MCF 10A (cell line): ENCODE measurements around the gene TAC4. TPM values are rescaled to one million over a fixed set of nuclear protein-coding genes. Genes with fewer than 3 reads are reported as not detected.

Experiments used
- BruUV-seq: library from RNA; stranded (reverse); fragments of 400-500 nt; replicated peaks from 2 replicates; lab custom pipeline; 2021; lab: Mats Ljungman, UMichigan
- CTCF ChIA-PET: fragments of 300-600 bp; sonication (Branson Sonifier 250); formaldehyde crosslinking; extraction: SDS; loops from one replicate; lab custom pipeline; 2021; ENCODE audit warnings: antibody characterized with exemption, inconsistent platforms; lab: Yijun Ruan, JAX
- POLR2A ChIA-PET: fragments of 300-600, 350-650 bp; sonication (Branson Sonifier 250); formaldehyde crosslinking; extraction: SDS; loops from one replicate; lab custom pipeline; 2020; ENCODE audit warnings: antibody characterized with exemption, inconsistent platforms; lab: Yijun Ruan, JAX
- DNase-seq: peaks from one replicate; pipeline ENCODE4 v3.0.0-alpha.2; 2018; ENCODE audit not compliant: unreplicated experiment
- H3K27ac Mint-ChIP-seq: one replicate; pipeline ENCODE4 v1.8.0; 2022; ENCODE audit warnings: mild to moderate bottlenecking, low read depth, mixed read lengths; ENCODE audit not compliant: unreplicated experiment
- H3K27me3 Mint-ChIP-seq: one replicate; pipeline ENCODE4 v1.8.0; 2022; ENCODE audit warnings: mixed read lengths; ENCODE audit not compliant: insufficient read depth, unreplicated experiment
- H3K36me3 Mint-ChIP-seq: one replicate; pipeline ENCODE4 v1.8.0; 2022; ENCODE audit warnings: mild to moderate bottlenecking, moderate library complexity, mixed read lengths; ENCODE audit not compliant: insufficient read depth, unreplicated experiment
- H3K4me1 Mint-ChIP-seq: one replicate; pipeline ENCODE4 v1.8.0; 2022; ENCODE audit warnings: mixed read lengths; ENCODE audit not compliant: insufficient read depth, unreplicated experiment
- H3K4me3 Mint-ChIP-seq: one replicate; pipeline ENCODE4 v1.8.0; 2022; ENCODE audit warnings: mild to moderate bottlenecking, moderate library complexity, mixed read lengths; ENCODE audit not compliant: unreplicated experiment
- H3K9me3 Mint-ChIP-seq: one replicate; pipeline ENCODE4 v1.8.0; 2022; ENCODE audit warnings: mixed read lengths; ENCODE audit not compliant: unreplicated experiment
- intact Hi-C: fragments of 100-400 bp; cut with micrococcal nuclease; formaldehyde crosslinking; loops from 2 replicates; pipeline ENCODE4 v1.14.1; 2022
- total RNA-seq: library from RNA; stranded (reverse); gene quantifications from 2 replicates; pipeline ENCODE4 v1.2.3, GENCODE V29; 2022
- TF ChIP-seq, protein P1 (sequence below): fragments of 200-600 bp; IDR thresholded peaks from one replicate; pipeline ENCODE4 v1.8.0; 2022; ENCODE audit warnings: antibody characterized with exemption, mild to moderate bottlenecking; ENCODE audit not compliant: unreplicated experiment

Gene TAC4
- total RNA-seq, 1 experiment from 2014 or later = not detected

DNA sequence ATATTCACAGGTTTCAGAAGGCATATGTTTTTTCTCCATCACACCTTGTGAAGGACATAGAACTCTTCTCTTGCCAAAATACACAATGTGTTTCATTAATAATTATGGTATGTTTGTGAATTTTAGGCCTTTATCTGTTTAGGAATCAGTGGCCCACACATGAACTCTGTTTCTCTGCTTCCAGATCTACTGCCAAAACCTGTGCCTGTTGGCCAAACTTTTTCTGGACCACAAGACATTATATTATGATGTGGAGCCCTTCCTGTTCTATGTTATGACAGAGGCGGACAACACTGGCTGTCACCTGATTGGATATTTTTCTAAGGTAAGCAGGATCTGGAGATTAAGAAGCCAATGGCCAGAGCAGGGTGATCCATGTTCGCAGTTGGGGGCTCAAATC, 26.4 kb downstream of the TAC4 start:
- Mint-ChIP-seq H3K4me1 (no peaks in the 10 kb centered on the region), H3K27ac (no peak overlapping the region), H3K36me3 (peaks cover 91% of the 10 kb centered on the region), H3K27me3 (no peaks in the 10 kb centered on the region), H3K9me3 (no peaks in the 10 kb centered on the region), H3K4me3 (no peak overlapping the region)
- no peak for DNase-seq
- POLR2A ChIA-PET = interaction anchor here (0.9 kb wide), 1 partner anchor 275 kb away, joined by 5 read pairs; no protein-coding TSS in a partner anchor
- CTCF ChIA-PET = interaction anchor here (0.6 to 1.0 kb wide), 3 partner anchors 22 to 485 kb away, joined by 3 to 5 read pairs (median 3); no protein-coding TSS in a partner anchor
- intact Hi-C loops = no loop called here
- no TSS peak for BruUV-seq
- TF ChIP-seq, protein P1, sequence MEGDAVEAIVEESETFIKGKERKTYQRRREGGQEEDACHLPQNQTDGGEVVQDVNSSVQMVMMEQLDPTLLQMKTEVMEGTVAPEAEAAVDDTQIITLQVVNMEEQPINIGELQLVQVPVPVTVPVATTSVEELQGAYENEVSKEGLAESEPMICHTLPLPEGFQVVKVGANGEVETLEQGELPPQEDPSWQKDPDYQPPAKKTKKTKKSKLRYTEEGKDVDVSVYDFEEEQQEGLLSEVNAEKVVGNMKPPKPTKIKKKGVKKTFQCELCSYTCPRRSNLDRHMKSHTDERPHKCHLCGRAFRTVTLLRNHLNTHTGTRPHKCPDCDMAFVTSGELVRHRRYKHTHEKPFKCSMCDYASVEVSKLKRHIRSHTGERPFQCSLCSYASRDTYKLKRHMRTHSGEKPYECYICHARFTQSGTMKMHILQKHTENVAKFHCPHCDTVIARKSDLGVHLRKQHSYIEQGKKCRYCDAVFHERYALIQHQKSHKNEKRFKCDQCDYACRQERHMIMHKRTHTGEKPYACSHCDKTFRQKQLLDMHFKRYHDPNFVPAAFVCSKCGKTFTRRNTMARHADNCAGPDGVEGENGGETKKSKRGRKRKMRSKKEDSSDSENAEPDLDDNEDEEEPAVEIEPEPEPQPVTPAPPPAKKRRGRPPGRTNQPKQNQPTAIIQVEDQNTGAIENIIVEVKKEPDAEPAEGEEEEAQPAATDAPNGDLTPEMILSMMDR = no peak

DNA sequence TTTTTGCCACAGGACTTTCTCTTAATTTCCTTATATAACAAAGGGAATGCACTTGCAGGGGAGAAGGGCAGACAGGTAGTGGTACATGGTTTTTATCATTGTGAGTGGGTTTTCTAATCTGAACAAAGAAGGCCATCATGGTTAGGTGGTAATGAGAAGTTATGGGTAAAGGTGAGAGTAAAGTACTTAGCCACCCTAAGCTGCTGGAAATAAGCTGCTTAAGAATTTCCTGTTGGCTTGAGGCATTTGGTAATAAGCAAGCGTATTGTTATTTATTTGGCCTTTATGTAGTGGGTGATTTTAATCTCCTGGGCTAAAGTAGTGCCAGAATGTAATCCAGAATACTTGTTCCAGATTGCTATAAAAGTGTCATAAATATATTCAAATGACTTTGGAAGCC, 27.1 kb downstream of the TAC4 start:
- Mint-ChIP-seq H3K36me3 (peaks cover 91% of the 10 kb centered on the region), H3K27me3 (no peaks in the 10 kb centered on the region), H3K4me3 (no peak overlapping the region), H3K9me3 (no peaks in the 10 kb centered on the region), H3K4me1 (no peaks in the 10 kb centered on the region), H3K27ac (no peak overlapping the region)
- no peak for DNase-seq
- ChIA-PET CTCF (interaction anchor here (0.6 to 0.7 kb wide), 2 partner anchors 131 to 485 kb away, joined by 3 to 4 read pairs; no protein-coding TSS in a partner anchor), POLR2A (no interaction called here)
- intact Hi-C loops = no loop called here
- no TSS peak for BruUV-seq
- TF ChIP-seq, protein P1 = no peak

DNA sequence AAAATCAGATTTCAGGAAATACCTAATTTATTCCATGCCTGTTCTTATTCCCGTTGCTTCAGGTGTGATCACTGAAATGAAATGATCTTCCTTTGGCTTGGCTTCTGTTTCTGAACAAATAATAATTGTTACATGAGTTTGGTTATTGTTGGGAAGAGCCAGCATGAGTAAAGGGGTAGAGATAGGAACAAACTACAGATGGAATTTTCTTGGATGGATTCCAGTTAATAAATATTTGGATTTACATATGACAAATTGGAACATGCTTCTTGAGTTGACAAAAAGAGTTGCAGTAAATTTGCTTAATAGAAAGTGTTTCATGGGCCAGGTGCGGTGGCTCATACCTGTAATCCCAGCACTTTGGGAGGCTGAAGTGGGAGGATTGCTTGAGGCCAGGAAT, 28.2 kb downstream of the TAC4 start:
- Mint-ChIP-seq H3K4me3 (no peak overlapping the region), H3K27ac (no peak overlapping the region), H3K9me3 (no peaks in the 10 kb centered on the region), H3K4me1 (no peaks in the 10 kb centered on the region), H3K36me3 (peaks cover 80% of the 10 kb centered on the region), H3K27me3 (no peaks in the 10 kb centered on the region)
- intact Hi-C loops = no loop called here
- no peak for DNase-seq
- no TSS peak for BruUV-seq
- TF ChIP-seq, protein P1 = no peak
- CTCF ChIA-PET = no interaction called here
- POLR2A ChIA-PET = interaction anchor here (0.6 kb wide), 1 partner anchor 31 kb away, joined by 4 read pairs; the partner anchor contains the start of gene KAT7

DNA sequence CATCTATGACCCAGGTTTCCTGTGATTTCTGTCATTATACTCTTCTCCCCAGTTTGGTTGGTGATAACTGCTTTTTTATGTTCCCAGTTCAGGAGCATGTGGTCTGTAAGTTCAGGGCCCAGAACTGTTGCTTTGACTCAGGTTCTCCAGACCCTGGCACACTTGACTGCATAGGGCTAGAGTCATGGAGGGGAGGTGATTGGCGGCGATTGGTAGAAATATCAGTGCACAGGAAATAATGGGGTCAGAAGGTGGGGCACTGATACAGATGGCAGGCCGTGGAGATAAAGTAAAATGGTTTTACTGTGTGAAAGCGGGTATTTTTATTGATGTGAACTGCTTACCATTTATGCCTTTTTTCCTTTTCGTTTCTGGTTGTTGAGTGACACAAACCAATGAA, 28.7 kb downstream of the TAC4 start:
- TF ChIP-seq, protein P1 = no peak
- no peak for DNase-seq
- intact Hi-C loops = no loop called here
- POLR2A ChIA-PET = no interaction called here
- no peaks in the 10 kb centered on the region for H3K9me3 Mint-ChIP-seq
- CTCF ChIA-PET = no interaction called here
- no peaks in the 10 kb centered on the region for H3K27me3 Mint-ChIP-seq
- H3K4me3 Mint-ChIP-seq = no peak overlapping the region
- H3K27ac Mint-ChIP-seq = no peak overlapping the region
- no peaks in the 10 kb centered on the region for H3K4me1 Mint-ChIP-seq
- BruUV-seq = no TSS peak
- peaks cover 76% of the 10 kb centered on the region for H3K36me3 Mint-ChIP-seq
